Tibial artery (tissue), 4 donors: ENCODE measurements around the gene PSMA3.
A peak's percentile ranks its signal among the peaks of the same experiment; 100 is the strongest.

Experiments used
- DNase-seq, 2 donors: peaks; one replicate each; pipeline ENCODE4 v3.0.0-alpha.2; 2019
- H3K27ac ChIP-seq, 2 donors: fragments of 200-600 bp; sonication (generic) in 1 of 2; 1 replicate in 1 of 2; 2 replicates in 1 of 2; pipeline ENCODE4 v1.5.1; 2018 to 2019; ENCODE audit warnings: mild to moderate bottlenecking in 1 of 2
- H3K27me3 ChIP-seq, 2 donors: fragments of 200-600 bp; sonication (generic) in 1 of 2; one replicate each; pipeline versions ENCODE4 v1.5.1 to v1.6.0; 2016 to 2019
- H3K36me3 ChIP-seq, 3 donors: fragments of 200-600 bp; sonication (generic) in 2 of 3; one replicate each; pipeline ENCODE4 v1.5.1; 2016 to 2019; ENCODE audit warnings: mild to moderate bottlenecking in 2 of 3
- H3K4me1 ChIP-seq, 4 donors: fragments of 200-600 bp; sonication (generic) in 2 of 4; 1 replicate in 3 of 4; 2 replicates in 1 of 4; pipeline ENCODE4 v1.5.1; 2016 to 2019
- H3K4me3 ChIP-seq, 2 donors: fragments of 200-600 bp; sonication (generic) in 1 of 2; 1 replicate in 1 of 2; 2 replicates in 1 of 2; pipeline ENCODE4 v1.5.1; 2018 to 2019; ENCODE audit warnings: mild to moderate bottlenecking in 2 of 2
- H3K9me3 ChIP-seq, 3 donors: fragments of 200-600 bp; sonication (generic) in 1 of 3; one replicate each; pipeline ENCODE4 v1.5.1; 2016 to 2019
- intact Hi-C: fragments of 100-400 bp; cut with DNase I; formaldehyde crosslinking; loops from one replicate; pipeline ENCODE4 v1.15.0; 2023; ENCODE audit warnings: low total_unique reads
- TF ChIP-seq, protein P1 (sequence below), 2 experiments: fragments of 200-600 bp in 1 of 2; fragments of 450-650 bp in 1 of 2; IDR thresholded peaks; one replicate each; pipeline ENCODE4 v1.5.1; 2017 to 2019; ENCODE audit warnings: antibody characterized with exemption in 2 of 2, mild to moderate bottlenecking in 1 of 2, moderate library complexity in 1 of 2

Gene PSMA3

DNA sequence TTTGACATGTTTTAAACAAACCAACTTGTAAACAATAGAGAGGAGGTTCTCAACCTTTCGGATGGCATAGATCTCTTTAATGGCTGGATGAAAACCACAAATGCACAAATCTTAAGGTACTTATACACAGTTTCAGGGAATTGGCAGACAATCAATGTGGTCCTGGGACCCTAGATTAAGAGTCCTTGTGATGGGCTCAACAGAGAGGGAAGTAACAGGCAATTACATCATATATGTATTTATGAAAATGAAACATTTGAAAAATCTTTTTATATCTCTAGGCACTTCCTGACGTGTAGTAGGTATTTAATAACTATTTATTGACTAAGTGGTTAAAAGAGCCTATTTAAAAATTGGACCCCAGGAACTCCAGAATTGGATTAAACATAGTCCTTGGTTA lies 43.8 kb upstream of the PSMA3 start:
- no peak for DNase-seq
- peak overlapping the region; percentile 79 to 86 for H3K4me3 ChIP-seq
- peaks cover 0 to 20% (median 6%) of the 10 kb centered on the region in 3 donors for H3K36me3 ChIP-seq
- peak overlapping the region; percentile 88 to 93 for H3K27ac ChIP-seq
- TF ChIP-seq, protein P1, sequence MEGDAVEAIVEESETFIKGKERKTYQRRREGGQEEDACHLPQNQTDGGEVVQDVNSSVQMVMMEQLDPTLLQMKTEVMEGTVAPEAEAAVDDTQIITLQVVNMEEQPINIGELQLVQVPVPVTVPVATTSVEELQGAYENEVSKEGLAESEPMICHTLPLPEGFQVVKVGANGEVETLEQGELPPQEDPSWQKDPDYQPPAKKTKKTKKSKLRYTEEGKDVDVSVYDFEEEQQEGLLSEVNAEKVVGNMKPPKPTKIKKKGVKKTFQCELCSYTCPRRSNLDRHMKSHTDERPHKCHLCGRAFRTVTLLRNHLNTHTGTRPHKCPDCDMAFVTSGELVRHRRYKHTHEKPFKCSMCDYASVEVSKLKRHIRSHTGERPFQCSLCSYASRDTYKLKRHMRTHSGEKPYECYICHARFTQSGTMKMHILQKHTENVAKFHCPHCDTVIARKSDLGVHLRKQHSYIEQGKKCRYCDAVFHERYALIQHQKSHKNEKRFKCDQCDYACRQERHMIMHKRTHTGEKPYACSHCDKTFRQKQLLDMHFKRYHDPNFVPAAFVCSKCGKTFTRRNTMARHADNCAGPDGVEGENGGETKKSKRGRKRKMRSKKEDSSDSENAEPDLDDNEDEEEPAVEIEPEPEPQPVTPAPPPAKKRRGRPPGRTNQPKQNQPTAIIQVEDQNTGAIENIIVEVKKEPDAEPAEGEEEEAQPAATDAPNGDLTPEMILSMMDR (IDR thresholded peaks at IDR 0.05), result no peak
- H3K9me3 ChIP-seq, result no peaks in the 10 kb centered on the region
- intact Hi-C loops, result no loop called here
- no peaks in the 10 kb centered on the region for H3K27me3 ChIP-seq
- H3K4me1 ChIP-seq, result peaks cover 0 to 29% (median 13%) of the 10 kb centered on the region in 4 donors

DNA sequence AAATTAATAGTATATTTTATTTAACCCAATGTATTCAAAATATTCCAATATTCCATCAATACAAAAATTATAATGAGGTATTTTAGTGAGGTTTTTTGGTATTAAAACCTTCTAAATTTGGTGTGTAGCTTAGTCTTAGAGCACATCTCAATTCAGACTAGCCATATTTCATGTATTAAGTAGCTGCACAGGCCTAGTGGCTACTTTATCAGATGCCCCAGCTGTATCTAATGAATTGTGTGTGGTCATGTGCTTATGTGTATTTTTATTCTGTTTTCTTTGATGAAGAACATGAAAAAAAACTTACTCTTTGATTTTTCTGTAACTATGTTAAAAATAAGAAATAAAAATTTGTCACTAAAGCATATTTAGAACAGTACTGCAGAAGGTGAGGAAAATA lies 31.5 kb upstream of the PSMA3 start:
- peaks cover 47 to 91% (median 58%) of the 10 kb centered on the region in 3 donors for H3K36me3 ChIP-seq

DNA sequence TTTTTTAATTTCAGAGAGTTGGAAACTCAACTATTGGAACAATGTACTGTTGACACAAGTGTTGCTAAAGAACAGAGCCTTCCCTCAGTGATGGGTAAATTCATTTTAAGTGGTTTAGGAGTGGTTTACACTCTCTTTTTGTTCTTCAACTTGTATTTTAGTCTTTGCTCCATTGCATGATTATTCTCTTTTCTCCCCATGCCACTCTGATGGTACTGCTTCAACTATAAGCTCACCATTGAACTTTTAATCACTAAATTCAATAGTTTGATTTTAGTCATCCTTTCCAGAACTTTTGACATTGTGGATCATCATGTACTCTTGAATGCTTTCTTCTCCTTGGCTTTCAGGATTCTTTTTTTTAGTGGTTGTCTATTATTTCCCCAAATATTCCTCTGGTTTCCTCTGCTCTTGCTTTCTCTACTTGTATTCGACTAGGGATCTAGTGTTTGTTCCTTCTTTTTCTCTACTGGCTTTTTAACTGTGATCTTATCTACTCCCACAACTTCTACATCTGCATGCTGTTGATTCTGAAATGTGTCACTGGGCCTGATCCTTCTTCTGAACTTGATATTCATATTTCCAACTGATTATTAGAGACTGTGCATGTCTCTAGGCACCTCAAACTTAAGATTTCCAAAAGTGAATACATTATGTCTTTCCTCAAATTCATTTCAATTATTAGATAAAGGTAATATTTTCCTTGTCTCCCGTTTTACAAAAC lies 29.3 kb upstream of the PSMA3 start:
- H3K4me1 ChIP-seq, result no peaks in the 10 kb centered on the region
- H3K27ac ChIP-seq, result no peak overlapping the region
- DNase-seq, result no peak
- TF ChIP-seq, protein P1 (IDR thresholded peaks at IDR 0.05), result no peak
- intact Hi-C loops, result no loop called here
- no peak overlapping the region for H3K4me3 ChIP-seq
- peaks cover 28 to 85% (median 57%) of the 10 kb centered on the region in 3 donors for H3K36me3 ChIP-seq
- H3K27me3 ChIP-seq, result no peaks in the 10 kb centered on the region
- H3K9me3 ChIP-seq, result no peaks in the 10 kb centered on the region

More for the DNA sequence above, 31.5 kb upstream of the PSMA3 start:
- no peak for DNase-seq
- Histone ChIP-seq H3K4me1 (no peaks in the 10 kb centered on the region), H3K27me3 (no peaks in the 10 kb centered on the region), H3K27ac (no peak overlapping the region), H3K9me3 (no peaks in the 10 kb centered on the region), H3K4me3 (no peak overlapping the region)
- intact Hi-C loops, result no loop called here
- TF ChIP-seq, protein P1 (IDR thresholded peaks at IDR 0.05), result no peak

DNA sequence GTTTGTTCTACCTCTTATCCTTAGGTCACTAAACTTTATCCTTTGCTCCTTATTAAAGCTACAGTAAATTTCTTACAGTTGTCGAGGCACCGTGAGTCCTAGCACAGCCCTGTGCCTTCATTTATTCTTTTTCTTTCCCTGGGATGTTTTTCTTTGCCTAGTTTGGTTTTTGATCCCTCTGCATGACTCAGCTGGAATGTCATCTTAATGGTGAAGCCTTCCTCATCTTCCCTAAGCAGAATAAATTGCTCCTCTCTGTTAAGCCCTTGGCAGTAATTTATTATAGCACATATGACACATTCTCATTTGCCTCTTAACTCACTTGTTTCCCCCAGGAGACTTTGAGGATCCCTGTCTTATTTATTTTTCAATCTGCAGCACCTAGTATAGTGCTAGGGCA lies 28.1 kb upstream of the PSMA3 start:
- Histone ChIP-seq H3K27me3 (no peaks in the 10 kb centered on the region), H3K9me3 (no peaks in the 10 kb centered on the region), H3K27ac (no peak overlapping the region), H3K4me3 (no peak overlapping the region), H3K36me3 (peaks cover 24 to 82% (median 47%) of the 10 kb centered on the region in 3 donors), H3K4me1 (no peaks in the 10 kb centered on the region)
- TF ChIP-seq, protein P1 (IDR thresholded peaks at IDR 0.05), result no peak
- no peak for DNase-seq
- intact Hi-C loops, result no loop called here

DNA sequence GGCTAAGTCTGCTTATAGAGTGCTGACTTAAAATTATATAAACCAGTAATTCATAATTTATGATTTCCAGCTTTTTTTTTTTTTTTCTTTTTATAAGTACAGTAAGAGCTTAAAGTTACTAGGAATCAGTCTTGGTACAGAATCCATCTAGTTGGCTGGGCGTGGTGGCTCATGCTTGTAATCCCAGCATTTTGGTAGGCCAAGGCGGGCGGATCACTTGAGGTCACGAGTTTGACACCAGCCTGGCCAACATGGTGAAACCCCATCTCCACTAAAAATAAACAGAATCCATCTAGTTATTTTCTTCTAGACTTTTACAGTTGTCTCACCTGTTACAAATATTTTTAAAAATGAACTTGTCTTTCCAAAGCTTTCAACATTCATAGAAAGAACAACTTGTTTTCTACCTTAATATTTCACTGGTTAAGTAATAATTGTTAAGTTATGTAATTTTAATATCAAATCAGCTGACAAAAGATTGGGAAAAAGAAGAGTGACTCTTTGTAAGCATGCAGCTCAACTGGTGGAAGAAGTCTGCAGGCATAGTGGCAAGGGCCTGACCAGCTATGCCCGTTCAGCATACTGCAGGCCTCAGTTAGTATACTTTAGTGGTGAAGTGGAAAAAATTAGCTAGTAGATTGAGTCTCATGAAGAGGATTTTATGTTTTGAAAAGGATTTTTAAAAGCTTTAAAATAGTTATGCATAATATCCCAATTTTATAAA lies 17.4 kb upstream of the PSMA3 start:
- H3K27ac ChIP-seq, result no peak overlapping the region
- intact Hi-C loops, result no loop called here
- H3K9me3 ChIP-seq, result no peaks in the 10 kb centered on the region
- H3K27me3 ChIP-seq, result no peaks in the 10 kb centered on the region
- no peak overlapping the region for H3K4me3 ChIP-seq
- TF ChIP-seq, protein P1 (IDR thresholded peaks at IDR 0.05), result no peak
- no peaks in the 10 kb centered on the region for H3K4me1 ChIP-seq
- H3K36me3 ChIP-seq, result peaks cover 50 to 64% (median 60%) of the 10 kb centered on the region in 3 donors
- no peak for DNase-seq
